ENCODE measurements around the gene EARS2.

DNA sequence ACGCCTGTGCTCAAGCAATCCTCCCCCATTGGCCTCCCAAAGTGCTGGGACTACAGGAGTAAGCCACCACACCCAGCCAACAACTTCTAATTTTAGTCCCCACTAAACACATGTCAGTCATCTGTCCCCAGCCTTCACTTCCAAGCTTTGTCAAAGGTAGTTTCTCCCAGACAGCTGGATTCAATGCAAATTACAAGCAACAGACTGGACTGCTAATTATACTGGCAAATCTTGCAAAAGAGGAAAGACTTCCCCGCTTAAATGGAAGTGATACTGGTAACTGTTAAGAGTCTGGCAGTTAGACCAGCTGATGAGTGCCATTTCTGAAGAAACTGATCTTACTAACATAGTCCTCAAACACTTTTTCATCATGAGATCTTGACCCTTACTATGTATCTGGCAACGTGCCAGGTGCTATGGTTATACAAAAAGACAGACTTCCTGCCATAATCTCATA is 38.7 kb downstream of the EARS2 start:
- TF ChIP-seq CTCF (conservative IDR thresholded peaks at IDR 0.05) (no peak), EZH2 (IDR thresholded peaks at IDR 0.05; ENCODE audit: low read depth) (no peak)
